ENCODE results near the gene ZNF428.
"Not testable (repeated sequence)": the region's sequence is repeated elsewhere in the genome, so short reads cannot be mapped to it uniquely, and the experiment has no call there.

Gene ZNF428

DNA sequence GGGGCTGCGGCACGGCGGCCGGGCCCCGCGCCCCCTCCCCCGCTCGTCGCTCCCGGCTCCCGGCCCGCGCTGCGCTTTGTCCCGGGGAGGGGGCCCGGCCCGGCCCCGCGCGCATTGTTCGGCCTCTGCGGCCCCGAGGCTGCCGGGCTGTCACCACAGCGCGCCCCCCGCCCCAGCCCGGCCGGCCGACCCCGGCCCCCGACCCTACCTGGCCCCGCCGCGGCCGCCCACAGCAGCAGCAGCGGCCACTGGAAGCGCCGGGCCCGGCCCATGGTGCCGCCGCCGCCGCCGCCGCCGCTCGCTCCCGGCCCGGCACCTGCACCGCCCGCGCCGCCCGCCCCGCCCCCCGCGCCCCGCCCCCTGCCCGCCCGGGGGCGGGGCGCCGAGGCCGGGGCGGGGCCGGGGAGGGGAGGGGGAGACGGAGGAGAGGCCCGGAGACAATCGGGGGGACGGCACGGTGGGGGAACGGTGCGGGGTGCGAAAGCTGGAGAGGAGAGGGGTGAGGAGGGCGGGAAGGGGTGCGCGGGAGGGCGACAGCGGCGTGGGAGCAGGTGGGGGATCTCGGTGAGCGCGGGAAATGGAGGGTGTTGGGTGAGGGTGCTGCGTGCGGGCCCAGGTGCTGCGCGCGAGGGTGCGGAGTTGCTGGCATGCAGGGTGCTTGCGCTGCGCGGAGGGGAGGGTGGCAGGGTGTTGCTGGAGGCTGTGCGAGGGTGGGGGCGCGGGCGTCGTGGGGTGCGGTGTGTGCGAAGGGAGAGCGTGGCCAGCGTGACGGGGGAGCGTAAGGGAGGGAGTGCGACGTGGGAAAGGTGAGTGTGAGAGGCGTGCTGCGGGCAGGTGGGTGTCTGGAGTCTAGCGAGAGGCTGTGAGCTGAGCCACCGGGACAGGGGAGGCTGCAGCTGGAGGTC is 20.3 kb upstream of the ZNF428 start, which contains the start of gene CADM4:
CADM4 (minus strand) TSS at position 332 of the 905 bp plus-strand sequence; CDS start at position 272, 60 bp downstream.
- peak; percentile 57 for DNase-seq

DNA sequence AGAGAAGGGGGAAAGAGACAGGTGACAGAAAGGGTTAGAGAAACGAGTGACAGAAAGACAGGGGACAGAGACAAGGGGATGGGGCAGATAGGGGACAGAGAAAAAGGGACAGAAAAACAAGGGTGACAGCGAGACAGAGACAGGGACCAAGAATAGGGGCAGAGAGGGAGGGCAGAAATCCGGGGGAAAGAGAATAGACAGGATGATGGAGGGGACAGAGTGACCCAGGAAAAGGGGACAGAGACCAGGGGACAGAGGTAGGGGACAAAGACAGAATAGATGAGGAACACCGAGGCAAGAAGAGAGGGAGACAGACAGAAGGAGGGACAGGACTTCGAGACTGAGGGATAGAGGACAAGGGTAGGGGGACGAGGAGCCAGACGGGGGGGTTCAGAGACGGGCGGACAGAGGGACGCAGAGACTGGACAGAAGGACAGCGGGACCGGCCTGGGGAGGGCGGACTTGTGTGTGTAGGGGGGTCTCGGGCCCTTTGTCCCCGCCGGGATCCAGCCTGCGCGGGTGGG is 19.6 kb upstream of the ZNF428 start:
- DNase-seq: no peak

DNA sequence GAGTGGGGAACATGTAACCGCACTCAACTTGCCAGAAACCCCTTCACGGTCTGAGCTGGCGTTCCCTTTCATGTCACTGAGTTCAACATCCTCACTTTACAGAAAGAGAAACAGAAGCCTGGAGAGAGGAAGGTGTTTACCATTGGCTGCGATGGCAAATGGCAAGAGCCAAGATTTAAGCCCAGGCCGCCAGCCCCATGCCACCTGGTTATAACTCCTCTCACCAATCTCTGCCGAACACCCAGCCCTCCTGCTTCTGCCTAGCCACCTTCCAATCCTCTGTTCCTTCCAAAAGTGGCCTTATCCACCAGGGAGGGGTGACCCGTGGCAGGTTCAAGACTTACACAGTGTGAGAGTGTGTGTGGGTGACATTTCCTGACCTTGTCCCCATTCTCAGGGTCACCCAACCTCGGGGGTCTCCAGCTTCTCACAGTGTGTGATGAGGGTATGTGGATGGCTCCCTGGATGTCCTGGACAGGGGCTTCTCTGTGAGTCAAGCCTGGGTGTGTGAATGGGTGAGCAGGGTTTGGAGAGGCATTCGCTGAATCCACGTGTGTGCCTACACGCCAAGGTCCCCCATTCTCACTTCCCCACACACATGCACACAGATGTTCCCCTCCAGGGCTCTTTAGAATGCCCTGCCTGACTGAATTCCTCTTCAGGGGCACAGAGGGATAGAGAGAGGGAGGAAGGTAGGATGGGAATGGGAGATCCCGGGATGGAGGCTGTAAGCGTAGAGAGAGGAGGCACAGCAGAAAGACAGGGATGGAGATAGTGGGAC is 19.0 kb upstream of the ZNF428 start:
- DNase-seq: no peak

DNA sequence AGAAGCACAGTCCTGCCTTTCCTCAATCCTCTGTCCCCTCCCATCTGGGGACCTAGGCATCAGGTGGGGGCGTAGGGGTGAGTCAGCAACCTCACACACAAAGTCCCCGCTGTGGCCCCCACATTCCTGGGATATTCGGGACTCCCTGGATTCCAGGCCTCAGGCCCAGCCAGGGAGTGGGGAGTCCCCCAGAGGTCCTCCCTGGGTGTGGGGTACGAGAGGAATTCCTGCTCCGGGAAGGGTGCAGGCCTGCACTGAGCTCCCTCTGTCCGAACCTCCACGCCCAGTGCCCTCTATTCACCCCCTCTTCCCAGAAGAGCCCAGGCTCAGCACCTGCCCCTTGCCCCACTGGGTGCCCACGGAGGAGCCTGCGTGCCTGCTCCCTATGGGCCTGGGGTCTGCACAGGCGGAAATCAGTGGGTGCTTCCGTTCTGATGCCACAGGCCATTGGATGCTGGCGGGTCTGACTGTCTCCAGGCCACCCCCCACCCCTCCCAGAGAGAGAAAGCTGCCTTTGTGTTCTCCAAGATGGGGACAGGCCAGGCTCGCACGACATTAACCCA is 16.8 kb upstream of the ZNF428 start:
- DNase-seq: no peak

DNA sequence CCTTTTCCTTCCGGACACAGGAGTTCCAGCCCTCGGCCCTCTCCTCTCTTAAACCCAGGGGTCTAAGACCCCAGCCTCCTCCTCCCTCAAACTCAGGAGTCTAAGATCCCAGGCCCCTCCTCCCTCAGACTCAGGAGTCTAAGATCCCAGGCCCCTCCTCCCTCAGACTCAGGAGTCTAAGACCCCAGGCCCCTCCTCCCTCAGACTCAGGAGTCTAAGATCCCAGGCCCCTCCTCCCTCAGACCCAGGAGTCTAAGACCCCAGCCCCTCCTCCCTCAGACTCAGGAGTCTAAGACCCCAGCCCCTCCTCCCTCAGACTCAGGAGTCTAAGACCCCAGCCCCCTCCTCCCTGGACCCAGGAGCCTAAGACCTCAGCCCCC is 16.1 kb upstream of the ZNF428 start:
- not testable (repeated sequence) for DNase-seq

DNA sequence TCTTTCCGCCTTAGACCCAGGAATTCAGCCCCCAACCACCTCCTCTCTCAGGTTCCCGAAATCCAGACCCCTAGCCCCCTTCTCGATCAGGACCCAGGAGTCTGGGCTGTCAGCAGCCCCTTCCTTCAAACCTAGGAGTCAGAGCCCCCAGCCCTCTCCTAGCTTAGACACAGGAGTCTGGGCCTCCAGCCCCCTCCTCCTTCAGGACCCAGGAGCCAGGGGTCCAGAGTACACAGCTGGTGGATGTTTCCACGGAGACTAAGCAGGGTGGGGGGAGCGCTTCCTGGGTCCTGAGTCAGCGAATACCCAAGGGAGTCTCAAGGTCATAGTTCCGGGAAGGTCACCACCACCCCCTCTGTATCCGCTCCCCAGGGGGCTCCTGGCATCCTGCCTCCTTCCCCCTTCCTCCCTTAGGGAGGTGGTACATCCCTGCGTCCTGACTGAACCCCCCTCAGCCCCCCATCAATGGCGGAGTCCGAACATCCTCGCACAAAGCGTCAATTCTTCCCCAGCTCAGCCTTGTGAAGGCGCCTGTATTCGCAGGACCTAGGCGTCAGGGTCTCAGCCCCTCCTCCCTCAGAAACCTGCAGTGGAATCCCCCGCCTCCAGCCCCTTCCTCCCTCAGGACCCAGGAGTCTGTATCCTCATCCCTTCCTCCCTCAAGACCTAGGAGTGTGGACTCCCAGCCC is 15.6 kb upstream of the ZNF428 start:
- no peak for DNase-seq

DNA sequence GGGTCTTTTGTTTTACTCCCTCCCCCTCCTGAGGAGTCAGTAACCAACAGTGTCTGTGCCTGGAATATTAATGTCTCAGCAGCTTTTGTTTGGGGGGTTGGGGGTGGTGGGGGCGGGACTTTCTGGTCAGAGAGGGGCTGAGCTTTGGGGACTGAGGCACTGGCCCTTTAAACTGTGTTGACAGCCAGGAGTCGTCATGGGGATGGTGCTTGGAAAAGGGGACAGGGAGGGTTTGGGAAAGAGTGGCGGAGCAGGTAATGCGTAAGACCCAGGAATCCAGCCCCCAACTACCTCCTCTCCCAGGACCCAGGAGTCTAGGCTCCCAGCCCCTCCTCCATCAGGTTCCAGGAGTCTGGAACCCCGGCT is 15.1 kb upstream of the ZNF428 start:
- no peak for DNase-seq

DNA sequence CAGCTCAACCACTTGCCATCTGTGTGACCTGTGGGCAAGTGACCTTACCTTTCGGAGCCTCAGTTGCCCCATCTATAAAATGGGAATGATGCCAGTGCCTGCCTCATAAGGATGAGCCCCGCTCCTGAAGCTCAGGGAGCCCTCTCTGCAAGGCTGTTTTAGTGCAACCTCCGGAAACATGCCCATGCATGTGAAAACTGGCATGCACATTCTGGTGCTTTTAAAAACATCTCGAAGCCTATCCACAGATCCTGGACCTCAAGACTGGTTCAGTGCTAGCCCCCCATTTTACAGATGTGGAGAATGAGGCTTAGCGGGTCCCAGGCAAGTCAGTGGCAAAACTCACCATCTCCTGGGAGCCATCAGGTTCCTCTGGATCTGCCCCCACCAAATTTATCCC is 14.6 kb upstream of the ZNF428 start:
- no peak for DNase-seq

DNA sequence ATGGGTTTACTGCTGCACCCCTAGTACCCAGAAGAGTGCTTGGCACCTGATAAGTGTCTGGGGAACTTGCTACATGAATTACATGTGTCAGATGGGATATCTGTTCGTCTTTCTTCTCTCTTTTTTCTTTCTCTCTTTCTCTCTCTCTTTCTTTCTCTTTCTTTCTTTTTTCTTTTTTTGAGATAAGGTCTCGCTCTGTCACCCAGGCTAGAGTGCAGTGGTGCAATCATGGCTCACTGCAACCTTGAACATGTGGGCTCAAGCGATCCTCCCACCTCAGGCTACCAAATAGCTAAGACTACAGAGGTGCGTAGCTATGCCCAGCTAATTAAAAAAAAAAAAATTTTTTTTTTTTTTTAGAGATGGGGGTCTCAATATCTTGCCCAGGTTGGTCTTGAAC is 14.1 kb upstream of the ZNF428 start:
- DNase-seq: no peak

DNA sequence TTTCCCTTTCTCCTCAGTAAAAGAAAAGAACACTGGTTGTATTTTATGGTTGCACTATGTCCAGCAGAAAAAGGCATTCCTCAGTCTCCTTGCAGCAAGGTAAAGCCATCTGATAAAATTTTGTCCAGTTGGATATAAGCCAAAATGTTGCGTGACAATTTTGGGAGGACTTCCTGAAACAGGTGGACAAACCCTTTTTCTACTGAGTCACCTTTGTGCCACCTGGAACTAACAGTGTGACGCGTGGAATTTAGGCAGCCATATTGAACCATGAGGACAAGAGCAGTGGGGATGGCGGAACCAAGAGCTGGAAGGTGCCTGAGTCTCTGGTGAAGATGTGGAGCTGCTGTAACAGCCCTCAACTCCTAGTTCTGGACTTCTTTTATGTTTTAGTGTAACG is 12.1 kb upstream of the ZNF428 start:
- no peak for DNase-seq

DNA sequence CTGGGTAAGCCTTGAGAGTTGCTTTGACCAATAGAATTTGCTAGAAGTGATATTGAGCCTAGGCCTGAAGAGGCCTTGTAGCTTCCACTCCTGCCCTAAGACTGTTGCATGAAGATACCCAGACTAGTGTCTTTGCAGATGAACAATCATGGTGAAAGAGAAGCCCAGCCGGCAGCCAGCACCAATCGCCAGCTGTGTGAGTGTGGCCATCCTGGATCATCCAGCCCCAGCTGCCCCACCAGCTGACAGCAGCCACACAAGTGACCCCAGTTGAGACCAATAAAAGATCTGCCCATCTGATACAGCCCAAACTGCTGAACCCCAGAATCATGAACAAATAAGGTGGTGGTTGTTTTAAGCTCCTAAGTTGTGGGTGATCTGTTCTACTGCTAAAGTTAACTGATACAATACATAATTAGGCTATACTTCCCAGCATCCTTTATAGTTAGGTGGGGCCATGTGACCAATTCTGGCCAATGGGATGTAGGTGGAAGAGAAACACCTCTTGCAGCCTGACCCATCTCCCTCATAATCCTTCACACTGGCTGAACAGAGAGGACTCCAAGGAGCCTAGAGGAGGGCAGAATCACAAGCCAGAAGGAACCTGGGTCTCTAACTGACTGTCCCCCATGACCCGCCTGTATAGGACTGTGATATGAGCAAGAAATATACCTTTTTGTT is 9.4 kb upstream of the ZNF428 start:
- no peak for DNase-seq

DNA sequence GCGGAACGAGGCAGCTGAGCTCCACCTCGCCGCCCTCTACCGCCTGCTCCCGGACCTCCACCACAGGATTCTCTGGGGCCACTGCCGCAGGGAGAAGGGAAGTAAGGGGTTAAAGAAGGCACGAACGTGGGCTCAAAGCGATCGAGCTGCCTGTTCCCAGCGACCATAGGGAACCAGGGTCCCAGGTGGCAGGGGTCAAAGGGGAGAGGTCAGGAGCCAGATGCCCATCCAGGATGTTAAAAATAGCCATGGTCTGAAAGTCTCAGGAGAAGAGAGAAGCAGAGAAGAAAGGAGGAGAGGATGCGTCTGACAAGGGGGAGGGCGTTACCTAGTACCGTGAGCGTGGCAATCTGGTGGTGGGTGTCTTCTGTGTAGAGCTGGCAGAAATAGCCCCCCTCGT is 7.4 kb upstream of the ZNF428 start:
- DNase-seq: no peak

DNA sequence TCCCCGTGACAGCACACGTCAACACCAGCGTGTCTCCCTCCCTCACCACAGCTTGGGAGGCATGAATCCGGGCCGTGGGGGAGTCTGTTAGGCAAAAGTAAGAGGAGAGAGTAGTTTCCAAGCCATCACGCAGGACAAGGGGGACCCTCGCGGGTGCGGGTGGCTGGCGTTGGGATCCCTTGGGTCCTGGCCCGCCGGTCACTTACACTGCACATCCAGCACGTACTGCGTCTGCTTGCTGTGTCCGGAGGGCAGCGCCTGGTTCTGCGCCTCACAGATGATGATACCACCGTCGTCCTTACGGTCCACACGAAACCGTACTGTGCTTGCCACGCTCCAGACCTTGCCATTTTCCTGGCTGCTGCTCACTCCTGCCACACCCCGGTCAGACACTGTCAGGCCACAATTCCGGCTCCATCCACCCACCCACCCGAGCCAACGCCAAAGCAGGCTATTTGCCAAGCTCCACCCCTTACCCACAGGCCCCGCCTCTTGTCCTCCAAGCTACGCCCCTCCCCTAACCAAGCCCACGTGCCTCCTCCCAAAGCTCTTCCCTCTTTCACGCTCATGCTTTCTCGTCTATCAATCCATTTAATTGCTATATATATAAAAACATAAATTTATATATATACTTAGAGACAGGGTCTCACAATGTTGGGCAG is 6.6 kb upstream of the ZNF428 start:
- DNase-seq: no peak

DNA sequence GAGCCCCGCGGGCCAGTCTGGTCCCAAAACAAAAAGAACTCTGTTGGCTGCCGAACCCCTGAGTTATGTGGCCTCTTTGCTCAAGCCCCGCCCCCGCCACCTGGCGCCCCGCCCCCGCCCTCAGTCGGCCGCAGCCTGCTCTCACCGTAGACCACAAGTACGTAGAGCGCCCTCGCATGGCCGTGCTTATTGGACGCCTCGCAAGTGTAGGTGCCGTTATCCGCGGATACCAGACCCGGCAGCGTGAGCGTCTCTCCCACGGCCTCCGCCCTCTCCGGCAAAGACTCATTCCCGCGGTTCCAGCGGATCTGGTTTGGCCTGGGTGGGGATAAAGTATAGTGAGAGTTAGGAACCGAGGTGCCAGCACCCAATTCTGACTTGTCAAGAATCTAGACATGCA is 5.5 kb upstream of the ZNF428 start:
- peak; percentile 89 for DNase-seq

DNA sequence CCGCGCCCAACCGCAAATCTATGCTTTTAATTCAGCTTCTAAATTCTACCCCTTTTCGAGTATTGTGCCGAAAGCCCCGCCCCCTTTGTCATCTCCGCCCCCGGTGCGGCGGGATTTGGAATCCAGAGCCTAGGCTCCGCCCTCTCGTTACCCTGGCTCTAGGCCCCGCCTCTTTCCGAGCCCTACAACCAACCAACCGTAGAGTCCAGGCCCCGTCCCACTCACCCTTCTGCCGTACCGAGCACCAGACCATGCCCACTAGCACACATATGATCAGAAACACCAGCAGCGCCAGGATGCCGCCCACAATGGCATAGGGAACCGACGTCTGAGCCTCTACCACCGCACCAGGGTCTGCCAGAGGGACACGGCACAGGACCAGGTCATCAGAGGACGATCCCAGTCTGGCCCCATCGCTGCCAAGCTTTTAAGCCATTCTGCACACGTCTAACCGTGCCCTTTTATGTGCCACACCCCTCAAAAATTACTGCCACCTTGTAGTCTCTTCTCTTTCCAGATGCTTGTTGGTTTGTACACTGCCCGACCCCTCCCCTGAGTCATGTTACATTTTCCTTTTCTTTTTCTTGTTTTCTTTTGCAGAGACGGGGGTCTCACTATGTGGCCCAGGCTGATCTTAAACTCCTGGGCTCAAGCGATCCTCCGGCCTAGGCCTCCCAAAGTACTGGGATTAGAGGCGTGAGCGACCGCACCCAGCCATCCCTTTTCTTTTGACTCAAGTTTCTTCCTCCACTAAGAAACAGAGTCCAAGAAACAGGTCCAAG is 4.7 kb upstream of the ZNF428 start:
- DNase-seq: no peak

DNA sequence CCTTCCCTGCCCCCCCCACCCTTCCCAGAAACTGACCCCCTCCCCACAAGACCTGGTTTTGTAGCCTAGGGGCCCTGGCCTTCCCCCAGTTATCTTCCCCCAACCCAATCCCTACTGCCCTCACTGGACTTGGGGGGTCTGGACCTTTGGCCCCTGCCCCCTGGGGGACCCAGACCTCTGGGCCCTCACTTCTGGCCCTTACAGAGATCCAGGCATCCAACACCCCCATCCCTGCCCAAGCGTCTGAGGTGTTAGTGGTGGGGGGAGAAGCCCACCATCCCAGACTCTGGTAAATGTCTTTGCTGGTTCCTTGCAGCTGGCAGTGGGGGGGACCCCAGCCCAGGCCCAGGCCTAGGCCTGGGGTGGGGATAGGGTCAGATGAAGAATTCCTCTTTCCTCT is 3.5 kb upstream of the ZNF428 start:
- DNase-seq: no peak

DNA sequence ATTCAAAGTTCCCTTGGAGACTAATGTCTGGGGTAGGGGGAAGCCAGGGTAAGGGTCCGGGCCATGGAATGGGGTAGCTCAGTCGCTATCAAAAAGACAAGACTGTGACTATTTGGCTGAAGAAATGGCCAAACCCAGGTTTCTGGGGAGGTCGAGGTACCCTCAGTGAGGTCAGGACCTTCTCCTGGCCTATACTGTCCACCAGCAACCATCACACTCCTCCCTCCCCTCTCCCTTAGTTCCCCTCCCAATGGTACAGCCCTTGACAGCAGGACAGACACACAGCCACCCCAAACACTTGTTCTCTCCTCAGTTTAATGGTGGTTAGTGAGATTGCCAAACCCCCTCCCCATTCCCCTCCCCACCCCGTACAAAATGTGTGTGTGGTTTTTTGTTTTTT is 2.6 kb upstream of the ZNF428 start:
- no peak for DNase-seq

DNA sequence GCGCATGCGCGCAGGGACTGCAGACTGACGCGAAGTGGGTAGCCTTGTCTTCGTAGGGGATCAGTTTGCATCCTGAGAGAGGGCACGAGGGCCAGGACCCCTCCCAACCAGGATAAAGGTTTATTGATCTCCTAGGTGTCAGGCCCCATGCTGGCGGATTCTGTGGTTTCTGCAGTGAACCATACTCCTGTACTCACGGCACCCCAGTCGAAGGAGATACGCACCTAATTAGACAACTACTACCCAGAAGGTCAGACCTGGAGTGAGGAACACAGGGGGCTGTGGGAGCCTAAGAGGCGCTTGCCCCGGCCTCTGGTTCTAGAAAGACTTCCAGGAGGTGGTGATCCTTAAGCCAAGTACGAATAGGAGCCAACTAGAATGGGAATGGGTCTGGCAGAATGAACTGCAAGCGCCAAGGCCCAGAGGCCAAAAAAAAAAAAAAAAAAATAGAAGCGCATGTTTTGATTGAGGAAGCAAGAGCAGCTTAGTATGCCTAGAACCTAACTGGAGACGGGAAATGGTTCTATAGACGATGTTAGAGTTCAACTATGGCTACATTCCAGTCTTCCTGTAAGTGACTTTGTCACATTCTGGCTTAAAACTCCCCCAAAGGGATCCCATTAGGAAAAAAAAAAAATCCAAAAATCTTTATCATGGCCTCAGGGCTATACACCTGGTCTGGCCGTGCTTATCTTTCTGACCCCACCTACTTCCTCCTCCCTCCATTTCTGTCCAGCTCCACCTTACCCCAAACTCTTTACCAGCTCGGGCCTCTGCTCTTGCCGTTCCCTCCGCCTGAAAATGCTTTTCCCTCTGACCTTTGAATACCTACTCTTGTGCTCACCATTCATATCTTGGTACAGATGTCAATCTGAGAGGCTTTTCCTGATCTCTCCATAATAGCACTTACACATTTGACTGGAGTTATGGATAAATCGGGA is 902 bp upstream of the ZNF428 start:
- DNase-seq: peak; percentile 89

DNA sequence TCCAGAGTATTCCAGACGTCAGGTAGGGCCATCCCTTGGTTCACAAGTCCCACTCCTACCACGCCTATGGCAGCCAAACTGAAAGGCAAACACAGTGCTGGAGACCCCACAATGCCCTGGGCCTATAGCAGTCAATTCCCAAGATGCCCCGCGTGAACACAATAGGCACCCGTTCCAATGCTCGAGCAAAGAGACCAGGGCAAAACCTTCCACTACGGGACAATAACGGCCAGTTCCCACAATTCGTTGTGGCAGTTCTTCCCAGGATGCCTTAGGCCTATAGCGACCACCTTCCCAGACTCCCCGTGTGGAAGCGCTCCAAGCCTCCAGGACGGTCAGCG is 538 bp downstream of the ZNF428 start:
- DNase-seq: peak; percentile 57

DNA sequence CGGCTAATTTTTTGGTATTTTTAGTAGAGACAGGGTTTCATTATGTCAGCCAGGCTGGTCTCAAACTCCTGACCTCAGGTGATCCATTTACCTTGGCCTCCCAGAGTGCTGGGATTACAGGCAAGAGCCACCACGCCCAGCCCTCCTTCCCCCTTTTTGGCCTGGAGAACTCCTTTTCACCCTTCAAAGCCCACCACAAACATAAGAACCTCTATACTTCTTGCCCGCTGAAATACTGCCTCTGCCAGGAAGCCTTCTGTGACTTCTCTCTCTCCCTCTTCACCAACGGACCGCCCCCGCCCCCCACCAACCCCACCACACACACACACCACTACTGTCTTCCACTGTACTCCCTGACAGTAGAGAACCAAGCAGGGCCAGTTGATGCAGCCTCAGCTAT is 2.5 kb downstream of the ZNF428 start:
- DNase-seq: no peak
